ENCODE results near the gene DOCK9. TPM values are rescaled to one million over a fixed set of nuclear protein-coding genes. Genes with fewer than 3 reads are reported as not detected.

Gene DOCK9
- total and polyA plus RNA-seq, 9 of the 15 experiments (the other 6 are each of a cell fraction or from before 2014, with no cell fraction given): 3.5 to 25.3 (median 16.7) TPM

GRCh38 chr13:98879957-98880356 lies 97.9 kb downstream of the DOCK9 start:
- intact Hi-C loops (cut with micrococcal nuclease): no loop called here
- peaks cover 58% of the 10 kb centered on the region; the same call in 2 of the 3 replicates for H3K36me3 ChIP-seq (ENCODE audit: control insufficient read depth, insufficient read depth, low read length)

GRCh38 chr13:98879127-98879520 lies 98.7 kb downstream of the DOCK9 start:
- Histone ChIP-seq H3K4me1 (replicated peaks in 1 of 2; ENCODE audit: control insufficient read depth in 2 of 2, insufficient read depth in 2 of 2, low read length in 2 of 2) (no peaks in the 10 kb centered on the region), H4K20me1 (replicated peaks; ENCODE audit: control insufficient read depth, insufficient read depth, low read length) (no peaks in the 10 kb centered on the region), H3K27ac (ENCODE audit: extremely low read depth, low read depth, low read length) (no peak overlapping the region), H3K4me2 (ENCODE audit: insufficient read depth, low read length) (no peak overlapping the region), H3K36me3 (ENCODE audit: control insufficient read depth, insufficient read depth, low read length) (peaks cover 53% of the 10 kb centered on the region; the same call in 2 of the 3 replicates), H3K9me3 (replicated peaks; ENCODE audit: control insufficient read depth, insufficient read depth, low read depth, low read length) (peaks cover 2% of the 10 kb centered on the region; the same call in 1 of the 2 replicates), H3K27me3 (ENCODE audit: control insufficient read depth in 2 of 2, insufficient read depth in 2 of 2, low read length in 2 of 2) (no peaks in the 10 kb centered on the region), H2AFZ (ENCODE audit: low read depth, low read length) (no peak overlapping the region), H3K9me1 (ENCODE audit: control insufficient read depth, insufficient read depth, low read length) (no peaks in the 10 kb centered on the region), H3K9ac (ENCODE audit: insufficient read depth in 1 of 2, low read depth in 2 of 2, low read length in 2 of 2) (no peak overlapping the region), H3K4me3 (no peak overlapping the region), H3K79me2 (ENCODE audit: control insufficient read depth, insufficient read depth, low read length) (no peaks in the 10 kb centered on the region)
- BruUV-seq (replicated peaks): no TSS peak
- FAIRE-seq (no peak), ATAC-seq (no peak), DNase-seq (ENCODE audit: extremely low read depth in 1 of 4, low spot score in 3 of 4) (no peak)
- in situ Hi-C loops (cut with MboI): no loop called here
- ChIA-PET CTCF (ENCODE audit: low intra/inter-chr PET ratio) (no interaction called here), POLR2A (interaction anchor here (1.5 kb wide), 1 partner anchor 9 kb away, joined by 5 read pairs; no protein-coding TSS in a partner anchor)
- intact Hi-C loops (cut with micrococcal nuclease): no loop called here
- WGBS (ENCODE audit: insufficient coverage, low coverage, missing lambda C conversion rate): 42% methylated on average over 2 of the region's 4 CpGs
- TF ChIP-seq ATF7 (IDR thresholded peaks at IDR 0.05) (no peak), PYGO2 (tag; IDR thresholded peaks at IDR 0.05) (no peak), TRIM25 (IDR thresholded peaks at IDR 0.05; ENCODE audit: borderline replicate concordance) (no peak), TRIM28 (IDR thresholded peaks at IDR 0.05) (no peak), ZNF316 (IDR thresholded peaks at IDR 0.05) (peak; percentile 25; the same call in 1 of the 2 replicates), ZNF23 (CRISPR knock-in tag; IDR thresholded peaks at IDR 0.05) (no peak), HNRNPLL (IDR thresholded peaks at IDR 0.05; ENCODE audit: low read depth, low read length, poor library complexity, severe bottlenecking) (no peak), FIP1L1 (IDR thresholded peaks at IDR 0.05; ENCODE audit: low read depth, low read length, poor library complexity, severe bottlenecking) (no peak), TAL1 (IDR thresholded peaks at IDR 0.05) (no peak), BCOR (IDR thresholded peaks at IDR 0.05) (no peak), PRMT5 (CRISPR knock-in tag; IDR thresholded peaks at IDR 0.05) (no peak), CTCF (IDR thresholded peaks at IDR 0.05 in 2 of 3, conservative IDR thresholded peaks at IDR 0.05 in 1 of 3; ENCODE audit: insufficient read depth in 2 of 3, low read depth in 1 of 3, low read length in 3 of 3) (0 out of 6 replicates have a peak, but pooled peaks of 1 of the 3 experiments have one; percentile 3)

More at GRCh38 chr13:98879957-98880356, 97.9 kb downstream of the DOCK9 start:
- FAIRE-seq (no peak), ATAC-seq (no peak), DNase-seq (ENCODE audit: extremely low read depth in 1 of 4, low spot score in 3 of 4) (no peak)
- ChIA-PET POLR2A (interaction anchor here (1.5 kb wide), 1 partner anchor 10 kb away, joined by 5 read pairs; no protein-coding TSS in a partner anchor), CTCF (ENCODE audit: low intra/inter-chr PET ratio) (no interaction called here)
- no peak overlapping the region for H3K9ac ChIP-seq (ENCODE audit: insufficient read depth in 1 of 2, low read depth in 2 of 2, low read length in 2 of 2)
- no peaks in the 10 kb centered on the region for H3K27me3 ChIP-seq (ENCODE audit: control insufficient read depth in 2 of 2, insufficient read depth in 2 of 2, low read length in 2 of 2)
- WGBS (ENCODE audit: insufficient coverage, low coverage, missing lambda C conversion rate): 70% methylated on average over 6 of the region's 6 CpGs
- no peaks in the 10 kb centered on the region for H4K20me1 ChIP-seq (replicated peaks; ENCODE audit: control insufficient read depth, insufficient read depth, low read length)
- in situ Hi-C loops (cut with MboI): no loop called here
- no peak overlapping the region for H3K4me3 ChIP-seq
- TF ChIP-seq SRF (CRISPR knock-in tag; IDR thresholded peaks at IDR 0.05) (no peak), STAT5B (CRISPR knock-in tag; IDR thresholded peaks at IDR 0.05) (no peak), ZNF76 (CRISPR knock-in tag; IDR thresholded peaks at IDR 0.05; ENCODE audit: borderline replicate concordance) (no peak), IFI16 (CRISPR knock-in tag; IDR thresholded peaks at IDR 0.05) (no peak), ZNF561 (CRISPR knock-in tag; conservative IDR thresholded peaks at IDR 0.05) (no peak), NR1H2 (CRISPR knock-in tag; IDR thresholded peaks at IDR 0.05) (no peak)
- H3K4me1 ChIP-seq (replicated peaks in 1 of 2; ENCODE audit: control insufficient read depth in 2 of 2, insufficient read depth in 2 of 2, low read length in 2 of 2): no peaks in the 10 kb centered on the region
- no TSS peak for BruUV-seq (replicated peaks)
- no peak overlapping the region for H3K4me2 ChIP-seq (ENCODE audit: insufficient read depth, low read length)
- H2AFZ ChIP-seq (ENCODE audit: low read depth, low read length): no peak overlapping the region
- no peaks in the 10 kb centered on the region for H3K9me1 ChIP-seq (ENCODE audit: control insufficient read depth, insufficient read depth, low read length)
- H3K27ac ChIP-seq (ENCODE audit: extremely low read depth, low read depth, low read length): no peak overlapping the region
- no peaks in the 10 kb centered on the region for H3K79me2 ChIP-seq (ENCODE audit: control insufficient read depth, insufficient read depth, low read length)
- H3K9me3 ChIP-seq (replicated peaks; ENCODE audit: control insufficient read depth, insufficient read depth, low read depth, low read length): no peaks in the 10 kb centered on the region

All from K562 (cell line).